H1 (cell line): ENCODE measurements around the gene ZSCAN12. TPM values are rescaled to one million over a fixed set of nuclear protein-coding genes. Genes with fewer than 3 reads are reported as not detected.

ENCODE experiments used
- CHD2 ChIP-seq: IDR thresholded peaks from 2 replicates; pipeline ENCODE4 v1.6.1; 2012; ENCODE audit warnings: low read length, improper control_type of control experiment
- CTBP2 ChIP-seq: IDR thresholded peaks from 2 replicates; pipeline ENCODE4 v1.7.0; 2011; ENCODE audit warnings: borderline replicate concordance, mild to moderate bottlenecking, moderate library complexity, mixed read lengths, low read length; ENCODE audit not compliant: insufficient read depth, insufficient read length
- GABPA ChIP-seq: IDR thresholded peaks from 2 replicates; pipeline ENCODE4 v1.6.1; 2011; ENCODE audit warnings: mild to moderate bottlenecking, low read length, moderate library complexity, borderline replicate concordance; ENCODE audit not compliant: insufficient read depth
- HDAC6 ChIP-seq: IDR thresholded peaks from one replicate; pipeline ENCODE4 v1.7.1; 2012; ENCODE audit warnings: low read depth, mild to moderate bottlenecking, inconsistent platforms, low read length, moderate library complexity
- SP1 ChIP-seq: IDR thresholded peaks from 2 replicates; pipeline ENCODE4 v1.6.1; 2011; ENCODE audit warnings: low read depth, low read length
- TBP ChIP-seq: IDR thresholded peaks from 2 replicates; pipeline ENCODE4 v1.6.1; 2011; ENCODE audit warnings: low read depth, low read length, improper control_type of control experiment
- TCF12 ChIP-seq: IDR thresholded peaks from 2 replicates; pipeline ENCODE4 v1.6.1; 2011; ENCODE audit warnings: low read depth, mild to moderate bottlenecking, low read length
- YY1 ChIP-seq: IDR thresholded peaks from 2 replicates; pipeline ENCODE4 v1.6.1; 2011; ENCODE audit warnings: low read depth, mild to moderate bottlenecking, low read length
- polyA plus RNA-seq, 7 experiments: library from polyadenylated mRNA; depleted of rRNA in 3 of 7; stranded (reverse) in 5 of 7; unstranded in 2 of 7; fragments of >200 nt in 5 of 7; fragments of 200-250 nt in 2 of 7; gene quantifications; 1 replicate in 5 of 7; 2 replicates in 1 of 7; 4 replicates in 1 of 7; pipeline versions ENCODE4 v1.2.1 to v1.2.3, GENCODE V29; 2011 to 2013; ENCODE audit warnings: missing spikeins in 2 of 7, mixed read lengths in 2 of 7
- total RNA-seq: library from RNA; stranded (reverse); fragmentation: NEBNext Ultra II Directional; extraction: Animal tissue kit (Norgen Biotek cat#: 25700); gene quantifications from 2 replicates; pipeline ENCODE4 v1.2.1, GENCODE V29; 2021
- TF ChIP-seq, protein P1 (sequence below): fragments of 300-600 bp; sonication (generic); IDR thresholded peaks from 2 replicates; pipeline ENCODE4 v1.7.1; 2012; ENCODE audit warnings: low read length, moderate library complexity, mild to moderate bottlenecking, inconsistent platforms; ENCODE audit not compliant: insufficient replicate concordance

ZSCAN12 gene
- total and polyA plus RNA-seq, 2 of the 8 experiments (the other 6 are each of a cell fraction or from before 2014, with no cell fraction given), result 2.2 to 9.6 TPM

GRCh38 chr6:28345201-28345600 is 54.3 kb downstream of the ZSCAN12 start (continued):
- TF ChIP-seq, protein P1, sequence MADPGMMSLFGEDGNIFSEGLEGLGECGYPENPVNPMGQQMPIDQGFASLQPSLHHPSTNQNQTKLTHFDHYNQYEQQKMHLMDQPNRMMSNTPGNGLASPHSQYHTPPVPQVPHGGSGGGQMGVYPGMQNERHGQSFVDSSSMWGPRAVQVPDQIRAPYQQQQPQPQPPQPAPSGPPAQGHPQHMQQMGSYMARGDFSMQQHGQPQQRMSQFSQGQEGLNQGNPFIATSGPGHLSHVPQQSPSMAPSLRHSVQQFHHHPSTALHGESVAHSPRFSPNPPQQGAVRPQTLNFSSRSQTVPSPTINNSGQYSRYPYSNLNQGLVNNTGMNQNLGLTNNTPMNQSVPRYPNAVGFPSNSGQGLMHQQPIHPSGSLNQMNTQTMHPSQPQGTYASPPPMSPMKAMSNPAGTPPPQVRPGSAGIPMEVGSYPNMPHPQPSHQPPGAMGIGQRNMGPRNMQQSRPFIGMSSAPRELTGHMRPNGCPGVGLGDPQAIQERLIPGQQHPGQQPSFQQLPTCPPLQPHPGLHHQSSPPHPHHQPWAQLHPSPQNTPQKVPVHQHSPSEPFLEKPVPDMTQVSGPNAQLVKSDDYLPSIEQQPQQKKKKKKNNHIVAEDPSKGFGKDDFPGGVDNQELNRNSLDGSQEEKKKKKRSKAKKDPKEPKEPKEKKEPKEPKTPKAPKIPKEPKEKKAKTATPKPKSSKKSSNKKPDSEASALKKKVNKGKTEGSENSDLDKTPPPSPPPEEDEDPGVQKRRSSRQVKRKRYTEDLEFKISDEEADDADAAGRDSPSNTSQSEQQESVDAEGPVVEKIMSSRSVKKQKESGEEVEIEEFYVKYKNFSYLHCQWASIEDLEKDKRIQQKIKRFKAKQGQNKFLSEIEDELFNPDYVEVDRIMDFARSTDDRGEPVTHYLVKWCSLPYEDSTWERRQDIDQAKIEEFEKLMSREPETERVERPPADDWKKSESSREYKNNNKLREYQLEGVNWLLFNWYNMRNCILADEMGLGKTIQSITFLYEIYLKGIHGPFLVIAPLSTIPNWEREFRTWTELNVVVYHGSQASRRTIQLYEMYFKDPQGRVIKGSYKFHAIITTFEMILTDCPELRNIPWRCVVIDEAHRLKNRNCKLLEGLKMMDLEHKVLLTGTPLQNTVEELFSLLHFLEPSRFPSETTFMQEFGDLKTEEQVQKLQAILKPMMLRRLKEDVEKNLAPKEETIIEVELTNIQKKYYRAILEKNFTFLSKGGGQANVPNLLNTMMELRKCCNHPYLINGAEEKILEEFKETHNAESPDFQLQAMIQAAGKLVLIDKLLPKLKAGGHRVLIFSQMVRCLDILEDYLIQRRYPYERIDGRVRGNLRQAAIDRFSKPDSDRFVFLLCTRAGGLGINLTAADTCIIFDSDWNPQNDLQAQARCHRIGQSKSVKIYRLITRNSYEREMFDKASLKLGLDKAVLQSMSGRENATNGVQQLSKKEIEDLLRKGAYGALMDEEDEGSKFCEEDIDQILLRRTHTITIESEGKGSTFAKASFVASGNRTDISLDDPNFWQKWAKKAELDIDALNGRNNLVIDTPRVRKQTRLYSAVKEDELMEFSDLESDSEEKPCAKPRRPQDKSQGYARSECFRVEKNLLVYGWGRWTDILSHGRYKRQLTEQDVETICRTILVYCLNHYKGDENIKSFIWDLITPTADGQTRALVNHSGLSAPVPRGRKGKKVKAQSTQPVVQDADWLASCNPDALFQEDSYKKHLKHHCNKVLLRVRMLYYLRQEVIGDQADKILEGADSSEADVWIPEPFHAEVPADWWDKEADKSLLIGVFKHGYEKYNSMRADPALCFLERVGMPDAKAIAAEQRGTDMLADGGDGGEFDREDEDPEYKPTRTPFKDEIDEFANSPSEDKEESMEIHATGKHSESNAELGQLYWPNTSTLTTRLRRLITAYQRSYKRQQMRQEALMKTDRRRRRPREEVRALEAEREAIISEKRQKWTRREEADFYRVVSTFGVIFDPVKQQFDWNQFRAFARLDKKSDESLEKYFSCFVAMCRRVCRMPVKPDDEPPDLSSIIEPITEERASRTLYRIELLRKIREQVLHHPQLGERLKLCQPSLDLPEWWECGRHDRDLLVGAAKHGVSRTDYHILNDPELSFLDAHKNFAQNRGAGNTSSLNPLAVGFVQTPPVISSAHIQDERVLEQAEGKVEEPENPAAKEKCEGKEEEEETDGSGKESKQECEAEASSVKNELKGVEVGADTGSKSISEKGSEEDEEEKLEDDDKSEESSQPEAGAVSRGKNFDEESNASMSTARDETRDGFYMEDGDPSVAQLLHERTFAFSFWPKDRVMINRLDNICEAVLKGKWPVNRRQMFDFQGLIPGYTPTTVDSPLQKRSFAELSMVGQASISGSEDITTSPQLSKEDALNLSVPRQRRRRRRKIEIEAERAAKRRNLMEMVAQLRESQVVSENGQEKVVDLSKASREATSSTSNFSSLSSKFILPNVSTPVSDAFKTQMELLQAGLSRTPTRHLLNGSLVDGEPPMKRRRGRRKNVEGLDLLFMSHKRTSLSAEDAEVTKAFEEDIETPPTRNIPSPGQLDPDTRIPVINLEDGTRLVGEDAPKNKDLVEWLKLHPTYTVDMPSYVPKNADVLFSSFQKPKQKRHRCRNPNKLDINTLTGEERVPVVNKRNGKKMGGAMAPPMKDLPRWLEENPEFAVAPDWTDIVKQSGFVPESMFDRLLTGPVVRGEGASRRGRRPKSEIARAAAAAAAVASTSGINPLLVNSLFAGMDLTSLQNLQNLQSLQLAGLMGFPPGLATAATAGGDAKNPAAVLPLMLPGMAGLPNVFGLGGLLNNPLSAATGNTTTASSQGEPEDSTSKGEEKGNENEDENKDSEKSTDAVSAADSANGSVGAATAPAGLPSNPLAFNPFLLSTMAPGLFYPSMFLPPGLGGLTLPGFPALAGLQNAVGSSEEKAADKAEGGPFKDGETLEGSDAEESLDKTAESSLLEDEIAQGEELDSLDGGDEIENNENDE, result no peak
- TF ChIP-seq TCF12 (no peak), CTBP2 (no peak), YY1 (no peak), HDAC6 (no peak), TBP (no peak), GABPA (no peak), CHD2 (no peak), SP1 (no peak)
